ENCODE results near the gene UBE3A.

GRCh38 chr15:25450163-25450562 is 11.3 kb upstream of the UBE3A start:
- TF ChIP-seq CTCF (IDR thresholded peaks at IDR 0.05) (no peak), EP300 (IDR thresholded peaks at IDR 0.05) (no peak), POLR2AphosphoS5 (IDR thresholded peaks at IDR 0.05) (no peak), POLR2A (IDR thresholded peaks at IDR 0.05) (no peak)
